CD14-positive monocyte (primary cell): ENCODE data around the gene GNB5. TPM values are rescaled to one million over a fixed set of nuclear protein-coding genes. Genes with fewer than 3 reads are reported as not detected.

Experiments used
- DNase-seq, 3 donors: peaks; one replicate each; pipeline ENCODE4 v3.0.0-alpha.2; 2011 to 2022
- H2AFZ ChIP-seq: 2 replicates; pipeline ENCODE4 v1.6.0; 2012; ENCODE audit warnings: mild to moderate bottlenecking, low read depth, low read length, inconsistent platforms; ENCODE audit not compliant: insufficient read depth, poor library complexity, severe bottlenecking
- H3K27ac ChIP-seq, 2 donors: 1 replicate in 1 of 2; 2 replicates in 1 of 2; pipeline ENCODE4 v1.5.1; 2012 to 2013; ENCODE audit warnings: low read length in 2 of 2, control low read depth in 1 of 2, inconsistent platforms in 1 of 2, low read depth in 1 of 2, mild to moderate bottlenecking in 1 of 2
- H3K27me3 ChIP-seq, 2 donors: one replicate each; pipeline versions ENCODE4 v1.6.0 to v1.6.1; 2011 to 2013; ENCODE audit warnings: low read length in 2 of 2; ENCODE audit not compliant: control insufficient read depth in 2 of 2, insufficient read depth in 2 of 2
- H3K36me3 ChIP-seq, 2 donors: replicated peaks in 1 of 2; 1 replicate in 1 of 2; 2 replicates in 1 of 2; pipeline versions ENCODE4 v1.5.1 to v1.6.1; 2012 to 2013; ENCODE audit warnings: low read length in 2 of 2, control low read depth in 1 of 2, inconsistent platforms in 1 of 2, mild to moderate bottlenecking in 1 of 2; ENCODE audit not compliant: insufficient read depth in 2 of 2, control insufficient read depth in 1 of 2
- H3K4me1 ChIP-seq, 2 donors: 1 replicate in 1 of 2; 2 replicates in 1 of 2; pipeline versions ENCODE4 v1.5.1 to v1.6.1; 2012 to 2013; ENCODE audit warnings: low read length in 2 of 2, control low read depth in 1 of 2, inconsistent platforms in 1 of 2, mild to moderate bottlenecking in 1 of 2, moderate library complexity in 1 of 2; ENCODE audit not compliant: insufficient read depth in 2 of 2, control insufficient read depth in 1 of 2
- H3K4me2 ChIP-seq: replicated peaks from 2 replicates; pipeline ENCODE3; 2012; ENCODE audit warnings: low read length, moderate library complexity, mild to moderate bottlenecking; ENCODE audit not compliant: poor library complexity, severe bottlenecking; ENCODE audit errors: extremely low read depth
- H3K4me3 ChIP-seq, 3 experiments: fragments of 200-600 bp in 1 of 3; sonication (generic) in 1 of 3; replicated peaks in 1 of 3; 1 replicate in 2 of 3; 2 replicates in 1 of 3; pipeline ENCODE4 v1.5.1; 2011 to 2013; ENCODE audit warnings: low read length in 3 of 3, mild to moderate bottlenecking in 3 of 3, control low read depth in 2 of 3, low read depth in 2 of 3, inconsistent platforms in 1 of 3, moderate library complexity in 1 of 3
- H3K79me2 ChIP-seq: 2 replicates; pipeline ENCODE4 v1.6.0; 2012; ENCODE audit warnings: mild to moderate bottlenecking, control low read depth, inconsistent platforms, low read length, moderate library complexity; ENCODE audit not compliant: insufficient read depth
- H3K9ac ChIP-seq: 2 replicates; pipeline ENCODE4 v1.6.0; 2017; ENCODE audit warnings: low read length, mild to moderate bottlenecking; ENCODE audit not compliant: insufficient read depth, poor library complexity, severe bottlenecking
- H3K9me3 ChIP-seq, 2 donors: replicated peaks in 1 of 2; 1 replicate in 1 of 2; 2 replicates in 1 of 2; pipeline versions ENCODE4 v1.5.1 to v1.6.1; 2012 to 2013; ENCODE audit warnings: low read length in 2 of 2, control low read depth in 1 of 2; ENCODE audit not compliant: control insufficient read depth in 1 of 2, insufficient read depth in 1 of 2
- H4K20me1 ChIP-seq: 2 replicates; pipeline ENCODE4 v1.6.0; 2012; ENCODE audit warnings: mild to moderate bottlenecking, low read length, control low read depth, moderate library complexity; ENCODE audit not compliant: insufficient read depth
- H3K27ac Mint-ChIP-seq, 7 donors: one replicate each; pipeline ENCODE4 v1.8.0; 2020; ENCODE audit warnings: mild to moderate bottlenecking in 7 of 7, mixed read lengths in 7 of 7, moderate library complexity in 6 of 7, inconsistent platforms in 2 of 7
- H3K27me3 Mint-ChIP-seq, 3 donors: one replicate each; pipeline ENCODE4 v1.8.0; 2021 to 2022; ENCODE audit warnings: low read depth in 3 of 3, mild to moderate bottlenecking in 3 of 3, mixed read lengths in 3 of 3, moderate library complexity in 3 of 3, inconsistent platforms in 1 of 3
- H3K36me3 Mint-ChIP-seq, 2 donors: one replicate each; pipeline ENCODE4 v1.8.0; 2020; ENCODE audit warnings: mixed read lengths in 2 of 2, inconsistent platforms in 1 of 2, mild to moderate bottlenecking in 1 of 2
- H3K4me1 Mint-ChIP-seq: one replicate; pipeline ENCODE4 v1.8.0; 2020; ENCODE audit warnings: mild to moderate bottlenecking, mixed read lengths
- H3K4me3 Mint-ChIP-seq, 2 donors: one replicate each; pipeline ENCODE4 v1.8.0; 2020; ENCODE audit warnings: mild to moderate bottlenecking in 2 of 2, mixed read lengths in 2 of 2, moderate library complexity in 1 of 2
- H3K9me3 Mint-ChIP-seq, 7 donors: one replicate each; pipeline ENCODE4 v1.8.0; 2020 to 2022; ENCODE audit warnings: mixed read lengths in 7 of 7, mild to moderate bottlenecking in 6 of 7, moderate library complexity in 6 of 7, inconsistent platforms in 2 of 7
- CTCF ChIP-seq: fragments of 200-600 bp; IDR thresholded peaks from one replicate; pipeline ENCODE4 v1.8.0; 2022; ENCODE audit warnings: antibody characterized with exemption, mild to moderate bottlenecking
- WGBS: methylation state at CpG from one replicate; pipeline ENCODE4 v1.1.5; 2013; ENCODE audit warnings: missing lambda C conversion rate; ENCODE audit not compliant: insufficient coverage; 5-methylcytosine and 5-hydroxymethylcytosine counted together
- intact Hi-C, 2 donors: fragments of 100-400 bp; cut with micrococcal nuclease; formaldehyde crosslinking; loops; one replicate each; pipeline versions ENCODE4 v1.15.0 to v1.15.1; 2023
- polyA plus RNA-seq, 3 donors: library from polyadenylated mRNA; depleted of rRNA in 1 of 3; unstranded in 2 of 3; stranded (reverse) in 1 of 3; fragments of 300-500 nt in 2 of 3; fragments of >200 nt in 1 of 3; fragmentation: Illumina TruSeq in 2 of 3; gene quantifications; 1 replicate in 2 of 3; 2 replicates in 1 of 3; pipeline ENCODE4 v1.2.3, GENCODE V29; 2012 to 2021

The GNB5 gene
- polyA plus RNA-seq, 3 donors: 3.1 to 5.4 (median 4.3) TPM

GRCh38 chr15:52225230-52225629, 34.0 kb upstream of the GNB5 start:
- TF ChIP-seq CTCF: no peak
- DNase-seq: no peak
- Histone ChIP-seq H3K4me3 (no peak overlapping the region), H3K4me2 (no peak overlapping the region), H3K27ac (no peak overlapping the region), H2AFZ (no peak overlapping the region), H3K9me3 (no peaks in the 10 kb centered on the region), H3K9ac (no peak overlapping the region), H3K27me3 (no peaks in the 10 kb centered on the region), H4K20me1 (no peaks in the 10 kb centered on the region), H3K4me1 (no peaks in the 10 kb centered on the region), H3K79me2 (no peaks in the 10 kb centered on the region), H3K36me3 (no peaks in the 10 kb centered on the region)
- H3K36me3 Mint-ChIP-seq: no peaks in the 10 kb centered on the region
- intact Hi-C loops: loop anchor here in 1 of 2 donors (5.0 kb wide), 1 partner anchor 338 kb away; no protein-coding TSS in a partner anchor
- H3K4me3 Mint-ChIP-seq: no peak overlapping the region
- H3K9me3 Mint-ChIP-seq: no peaks in the 10 kb centered on the region
- no peak overlapping the region for H3K27ac Mint-ChIP-seq
- no peaks in the 10 kb centered on the region for H3K27me3 Mint-ChIP-seq
- 85% methylated on average over 5 of the region's 8 CpGs for WGBS
- peaks cover 3% of the 10 kb centered on the region for H3K4me1 Mint-ChIP-seq

GRCh38 chr15:52224211-52224610, 33.0 kb upstream of the GNB5 start:
- no peak overlapping the region for H3K27ac Mint-ChIP-seq
- no peak overlapping the region for H3K4me3 ChIP-seq
- WGBS: no CpG with 5 or more reads among the region's 4 CpGs
- no peak for DNase-seq
- H3K36me3 ChIP-seq: no peaks in the 10 kb centered on the region
- no peaks in the 10 kb centered on the region for H3K27me3 Mint-ChIP-seq
- no peaks in the 10 kb centered on the region for H3K36me3 Mint-ChIP-seq
- H3K9me3 ChIP-seq: no peaks in the 10 kb centered on the region
- H3K4me2 ChIP-seq: no peak overlapping the region
- H4K20me1 ChIP-seq: no peaks in the 10 kb centered on the region
- H3K4me1 Mint-ChIP-seq: peaks cover 3% of the 10 kb centered on the region
- H3K4me1 ChIP-seq: no peaks in the 10 kb centered on the region
- H3K27ac ChIP-seq: no peak overlapping the region
- H3K9ac ChIP-seq: no peak overlapping the region
- no peak overlapping the region for H3K4me3 Mint-ChIP-seq
- no peaks in the 10 kb centered on the region for H3K27me3 ChIP-seq
- intact Hi-C loops: no loop called here
- no peak overlapping the region for H2AFZ ChIP-seq
- H3K9me3 Mint-ChIP-seq: no peaks in the 10 kb centered on the region
- no peaks in the 10 kb centered on the region for H3K79me2 ChIP-seq
- no peak for TF ChIP-seq CTCF
